Neuronal stem cell (in vitro differentiated cells): Measurements from ENCODE around the gene SLC12A4.

Source experiments
- DNase-seq: peaks from one replicate; pipeline ENCODE4 v3.0.0-alpha.2; 2013; ENCODE audit warnings: low spot score
- H2AFZ ChIP-seq: one replicate; pipeline ENCODE4 v1.6.1; 2013; ENCODE audit warnings: mild to moderate bottlenecking, low read length, inconsistent platforms
- H2AK5ac ChIP-seq: 2 replicates; pipeline ENCODE4 v1.6.1; 2013; ENCODE audit warnings: low read depth, mild to moderate bottlenecking, inconsistent platforms, low read length, moderate library complexity, mixed read lengths
- H2BK120ac ChIP-seq: 2 replicates; pipeline ENCODE4 v1.6.1; 2013; ENCODE audit warnings: low read depth, mild to moderate bottlenecking, inconsistent platforms, low read length, moderate library complexity, mixed read lengths
- H2BK12ac ChIP-seq: one replicate; pipeline ENCODE4 v1.6.1; 2013; ENCODE audit warnings: low read length, inconsistent platforms
- H2BK15ac ChIP-seq: 2 replicates; pipeline ENCODE4 v1.6.1; 2013; ENCODE audit warnings: mild to moderate bottlenecking, low read length, inconsistent platforms, mixed read lengths
- H2BK5ac ChIP-seq: one replicate; pipeline ENCODE4 v1.6.1; 2013; ENCODE audit warnings: inconsistent platforms, mild to moderate bottlenecking, low read length, moderate library complexity
- H3K14ac ChIP-seq: one replicate; pipeline ENCODE4 v1.6.1; 2013; ENCODE audit warnings: low read length, inconsistent platforms
- H3K18ac ChIP-seq: 2 replicates; pipeline ENCODE4 v1.6.1; 2013; ENCODE audit warnings: low read length, inconsistent platforms
- H3K23ac ChIP-seq: 2 replicates; pipeline ENCODE4 v1.6.1; 2013; ENCODE audit warnings: low read depth, mild to moderate bottlenecking, mixed read lengths, low read length, inconsistent platforms; ENCODE audit not compliant: poor library complexity
- H3K27ac ChIP-seq: replicated peaks from 3 replicates; pipeline ENCODE4 v1.5.1; 2013; ENCODE audit warnings: low read length, inconsistent platforms
- H3K27me3 ChIP-seq, 3 experiments: 2 replicates each; pipeline ENCODE4 v1.6.1; 2013; ENCODE audit warnings: low read length in 3 of 3, mild to moderate bottlenecking in 2 of 3, inconsistent platforms in 1 of 3, low read depth in 1 of 3, mixed read lengths in 1 of 3, moderate library complexity in 1 of 3; ENCODE audit not compliant: control insufficient read depth in 3 of 3, insufficient read depth in 3 of 3
- H3K36me3 ChIP-seq, 2 donors: replicated peaks in 1 of 2; 2 replicates each; pipeline ENCODE4 v1.6.1; 2013; ENCODE audit warnings: low read length in 2 of 2; ENCODE audit not compliant: control insufficient read depth in 2 of 2, insufficient read depth in 2 of 2
- H3K4ac ChIP-seq: 2 replicates; pipeline ENCODE4 v1.6.1; 2013; ENCODE audit warnings: inconsistent platforms, mild to moderate bottlenecking, low read length, moderate library complexity
- H3K4me1 ChIP-seq, 2 donors: 1 replicate in 1 of 2; 2 replicates in 1 of 2; pipeline ENCODE4 v1.6.1; 2013; ENCODE audit warnings: low read length in 2 of 2, low read depth in 1 of 2; ENCODE audit not compliant: control insufficient read depth in 2 of 2, insufficient read depth in 1 of 2
- H3K4me2 ChIP-seq: one replicate; pipeline ENCODE4 v1.6.1; 2013; ENCODE audit warnings: mild to moderate bottlenecking, low read length, inconsistent platforms; ENCODE audit not compliant: insufficient read depth, poor library complexity, severe bottlenecking
- H3K4me3 ChIP-seq, 2 donors: 2 replicates each; pipeline ENCODE4 v1.5.1; 2013; ENCODE audit warnings: low read length in 2 of 2, mild to moderate bottlenecking in 2 of 2, inconsistent platforms in 1 of 2, moderate library complexity in 1 of 2
- H3K79me1 ChIP-seq: one replicate; pipeline ENCODE4 v1.6.1; 2013; ENCODE audit warnings: low read depth, mild to moderate bottlenecking, inconsistent platforms, low read length, moderate library complexity
- H3K9ac ChIP-seq: one replicate; pipeline ENCODE4 v1.6.1; 2013; ENCODE audit warnings: mild to moderate bottlenecking, low read depth, low read length, inconsistent platforms; ENCODE audit not compliant: poor library complexity
- H3K9me3 ChIP-seq, 2 donors: replicated peaks in 1 of 2; 2 replicates each; pipeline versions ENCODE3 to v1.6.1; 2013; ENCODE audit warnings: low read length in 2 of 2, mild to moderate bottlenecking in 2 of 2, inconsistent platforms in 1 of 2, low read depth in 1 of 2, mixed read lengths in 1 of 2, moderate library complexity in 1 of 2; ENCODE audit not compliant: control insufficient read depth in 2 of 2, insufficient read depth in 1 of 2
- H4K8ac ChIP-seq: one replicate; pipeline ENCODE4 v1.6.1; 2013; ENCODE audit warnings: low read depth, mild to moderate bottlenecking, inconsistent platforms, low read length, moderate library complexity
- H4K91ac ChIP-seq: one replicate; pipeline ENCODE4 v1.6.1; 2013; ENCODE audit warnings: low read length, low read depth, mild to moderate bottlenecking, inconsistent platforms; ENCODE audit not compliant: poor library complexity
- WGBS, 2 donors: extraction: QIAGEN DNeasy Blood & Tissue Kit; methylation state at CpG; one replicate each; pipeline ENCODE4 v1.1.7; 2013; ENCODE audit warnings: missing lambda C conversion rate in 2 of 2, mixed read lengths in 1 of 2; ENCODE audit not compliant: insufficient read length in 2 of 2, insufficient replicate concordance in 1 of 2; ENCODE audit errors: extremely low coverage in 2 of 2; 5-methylcytosine and 5-hydroxymethylcytosine counted together

Gene SLC12A4

GRCh38 chr16:67948015-67948414 lies 20.4 kb downstream of the SLC12A4 start:
- H3K9me3 ChIP-seq, result peaks cover 0 to 2% of the 10 kb centered on the region in 2 donors
- no peak overlapping the region for H3K14ac ChIP-seq
- no peaks in the 10 kb centered on the region for H3K27me3 ChIP-seq
- no peak overlapping the region for H3K18ac ChIP-seq
- H3K4me2 ChIP-seq, result no peak overlapping the region
- H3K79me1 ChIP-seq, result peaks cover 13% of the 10 kb centered on the region
- no peak overlapping the region for H2AFZ ChIP-seq
- H3K23ac ChIP-seq, result no peak overlapping the region
- H3K4me3 ChIP-seq, result no peak overlapping the region
- H3K27ac ChIP-seq, result no peak overlapping the region
- H3K9ac ChIP-seq, result no peak overlapping the region
- no CpG with 5 or more reads among the region's 15 CpGs for WGBS, 2 donors
- no peak overlapping the region for H3K4ac ChIP-seq
- no peak overlapping the region for H2BK5ac ChIP-seq
- H2BK15ac ChIP-seq, result no peak overlapping the region
- no peak overlapping the region for H2BK120ac ChIP-seq
- peaks cover 7 to 9% of the 10 kb centered on the region in 2 donors for H3K4me1 ChIP-seq
- peaks cover 70 to 90% of the 10 kb centered on the region in 2 donors for H3K36me3 ChIP-seq
- no peak overlapping the region for H4K91ac ChIP-seq
- no peak for DNase-seq
- H4K8ac ChIP-seq, result no peak overlapping the region
- no peak overlapping the region for H2BK12ac ChIP-seq
- peak overlapping the region; percentile 9 for H2AK5ac ChIP-seq

- Histone ChIP-seq H2AK5ac (peak overlapping the region; percentile 13), H2BK12ac (no peak overlapping the region), H4K8ac (no peak overlapping the region), H3K4me2 (no peak overlapping the region), H2BK15ac (no peak overlapping the region), H3K36me3 (peaks cover 75 to 95% of the 10 kb centered on the region in 2 donors), H3K9me3 (peaks cover 0 to 2% of the 10 kb centered on the region in 2 donors), H2BK5ac (no peak overlapping the region), H3K9ac (no peak overlapping the region), H3K14ac (peak overlapping the region; percentile 21), H3K23ac (peak overlapping the region; percentile 73), H3K4me1 (peaks cover 7 to 9% of the 10 kb centered on the region in 2 donors), H3K79me1 (peaks cover 16% of the 10 kb centered on the region), H3K18ac (no peak overlapping the region), H3K4me3 (no peak overlapping the region), H2AFZ (no peak overlapping the region), H3K27ac (no peak overlapping the region), H2BK120ac (no peak overlapping the region), H3K4ac (no peak overlapping the region), H4K91ac (no peak overlapping the region), H3K27me3 (no peaks in the 10 kb centered on the region)
- WGBS, 2 donors, result no CpG with 5 or more reads among the region's 28 CpGs
- no peak for DNase-seq
Measured at GRCh38 chr16:67946966-67947558, 21.4 kb downstream of the SLC12A4 start.

- H3K23ac ChIP-seq, result peak overlapping the region; percentile 91
- no CpG with 5 or more reads among the region's 20 CpGs for WGBS, 2 donors
Measured at GRCh38 chr16:67946128-67946569, 22.3 kb downstream of the SLC12A4 start.

GRCh38 chr16:67945392-67945933 lies 23.0 kb downstream of the SLC12A4 start:
- no peak overlapping the region for H3K4ac ChIP-seq
- H2AK5ac ChIP-seq, result no peak overlapping the region
- no peak overlapping the region for H2AFZ ChIP-seq
- H3K4me3 ChIP-seq, result peak overlapping the region in 1 of 2 donors; percentile 0
- no peak overlapping the region for H4K91ac ChIP-seq
- no peak for DNase-seq
- H3K27me3 ChIP-seq, result no peaks in the 10 kb centered on the region
- no peak overlapping the region for H2BK5ac ChIP-seq
- no peak overlapping the region for H3K4me2 ChIP-seq
- H3K18ac ChIP-seq, result no peak overlapping the region
- no CpG with 5 or more reads among the region's 24 CpGs for WGBS, 2 donors
- no peak overlapping the region for H4K8ac ChIP-seq
- H3K4me1 ChIP-seq, result peaks cover 7 to 9% of the 10 kb centered on the region in 2 donors
- H3K9ac ChIP-seq, result no peak overlapping the region
- peak overlapping the region; percentile 91 for H3K23ac ChIP-seq
- no peak overlapping the region for H2BK15ac ChIP-seq
- H3K14ac ChIP-seq, result no peak overlapping the region
- peaks cover 14% of the 10 kb centered on the region for H3K79me1 ChIP-seq
- H2BK120ac ChIP-seq, result no peak overlapping the region
- H3K27ac ChIP-seq, result no peak overlapping the region
- H3K9me3 ChIP-seq, result peaks cover 0 to 2% of the 10 kb centered on the region in 2 donors
- no peak overlapping the region for H2BK12ac ChIP-seq
- peaks cover 59 to 81% of the 10 kb centered on the region in 2 donors for H3K36me3 ChIP-seq

More at GRCh38 chr16:67946128-67946569, 22.3 kb downstream of the SLC12A4 start:
- H3K14ac ChIP-seq, result peak overlapping the region; percentile 25
- H3K4me3 ChIP-seq, result peak overlapping the region in 1 of 2 donors; percentile 0
- H2BK15ac ChIP-seq, result no peak overlapping the region
- no peak overlapping the region for H2AK5ac ChIP-seq
- H2BK12ac ChIP-seq, result no peak overlapping the region
- no peak for DNase-seq
- no peak overlapping the region for H2BK120ac ChIP-seq
- H3K36me3 ChIP-seq, result peaks cover 66 to 86% of the 10 kb centered on the region in 2 donors
- H2BK5ac ChIP-seq, result no peak overlapping the region
- no peak overlapping the region for H3K18ac ChIP-seq
- H4K91ac ChIP-seq, result no peak overlapping the region
- H4K8ac ChIP-seq, result no peak overlapping the region
- H3K79me1 ChIP-seq, result peaks cover 16% of the 10 kb centered on the region
- H3K27me3 ChIP-seq, result no peaks in the 10 kb centered on the region
- peak overlapping the region; percentile 18 for H3K9ac ChIP-seq
- H3K4me1 ChIP-seq, result peaks cover 7 to 9% of the 10 kb centered on the region in 2 donors
- H3K27ac ChIP-seq, result no peak overlapping the region
- H3K9me3 ChIP-seq, result peaks cover 0 to 2% of the 10 kb centered on the region in 2 donors
- H2AFZ ChIP-seq, result no peak overlapping the region
- H3K4me2 ChIP-seq, result no peak overlapping the region
- H3K4ac ChIP-seq, result no peak overlapping the region
